Dermis blood vessel endothelial cell (primary cell): ENCODE data around the gene VSTM5. TPM values are rescaled to one million over a fixed set of nuclear protein-coding genes. Genes with fewer than 3 reads are reported as not detected.
"Not testable (repeated sequence)": the region's sequence is repeated elsewhere in the genome, so short reads cannot be mapped to it uniquely, and the experiment has no call there.

Experiments used
- DNase-seq: peaks from one replicate; pipeline ENCODE4 v3.0.0; 2010
- total RNA-seq: library from RNA; depleted of rRNA; stranded (reverse); fragments of >200 nt; gene quantifications from 2 replicates; pipeline ENCODE4 v1.2.3, GENCODE V29; 2014

Gene VSTM5, protein sequence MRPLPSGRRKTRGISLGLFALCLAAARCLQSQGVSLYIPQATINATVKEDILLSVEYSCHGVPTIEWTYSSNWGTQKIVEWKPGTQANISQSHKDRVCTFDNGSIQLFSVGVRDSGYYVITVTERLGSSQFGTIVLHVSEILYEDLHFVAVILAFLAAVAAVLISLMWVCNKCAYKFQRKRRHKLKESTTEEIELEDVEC
- total RNA-seq: 0.05 TPM in 1 of 2 replicates, not detected in the other

GRCh38 chr11:93850594-93851018 is at the start of gene VSTM5:
TSS of gene VSTM5 (minus strand) at chr11:93850618. CDS start at chr11:93850502, 116 bp downstream.
- no peak for DNase-seq

- peak; percentile 56 for DNase-seq
Observed at GRCh38 chr11:93895106-93895862, 44.9 kb upstream of the VSTM5 start.

- no peak for DNase-seq
Observed at GRCh38 chr11:93890391-93891051, 40.1 kb upstream of the VSTM5 start.

- no peak for DNase-seq
Observed at GRCh38 chr11:93887111-93887510, 36.7 kb upstream of the VSTM5 start.

DNA sequence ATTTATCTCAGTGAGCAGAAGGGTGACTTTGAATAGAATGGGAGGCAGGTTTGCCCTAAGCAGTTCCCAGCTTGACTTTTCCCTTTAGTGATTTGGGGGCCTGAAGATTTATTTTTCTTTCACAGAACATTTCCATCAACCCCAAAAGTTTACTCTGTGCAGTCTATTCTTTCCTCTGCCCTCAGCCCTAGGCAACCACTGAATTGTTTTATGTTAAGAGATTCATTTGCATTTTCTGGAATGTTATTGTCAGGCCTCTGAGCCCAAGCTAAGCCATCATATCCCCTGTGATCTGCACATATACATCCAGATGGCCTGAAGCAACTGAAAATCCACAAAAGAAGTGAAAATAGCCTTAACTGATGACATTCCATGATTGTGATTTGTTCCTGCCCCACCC is 28.7 kb upstream of the VSTM5 start:
- DNase-seq: not testable (repeated sequence)

DNA sequence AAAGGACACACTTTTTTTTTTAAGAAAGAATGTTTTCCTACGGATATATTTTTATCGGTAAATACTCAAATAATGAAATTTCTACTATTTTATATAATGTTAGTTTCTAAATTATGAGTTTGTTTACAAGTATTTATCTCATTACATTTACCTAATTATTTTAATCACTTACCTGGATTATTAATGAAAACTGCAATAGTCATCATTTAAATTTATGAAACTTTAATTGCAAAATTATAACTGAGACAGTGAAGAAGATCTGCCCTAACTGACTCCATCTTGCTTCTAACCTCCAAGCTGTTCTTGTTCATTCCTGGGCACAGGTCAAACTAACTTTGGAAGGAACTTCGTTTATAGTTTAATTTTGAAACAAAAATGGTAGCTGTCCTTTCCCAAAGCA is 25.2 kb upstream of the VSTM5 start:
- no peak for DNase-seq

DNA sequence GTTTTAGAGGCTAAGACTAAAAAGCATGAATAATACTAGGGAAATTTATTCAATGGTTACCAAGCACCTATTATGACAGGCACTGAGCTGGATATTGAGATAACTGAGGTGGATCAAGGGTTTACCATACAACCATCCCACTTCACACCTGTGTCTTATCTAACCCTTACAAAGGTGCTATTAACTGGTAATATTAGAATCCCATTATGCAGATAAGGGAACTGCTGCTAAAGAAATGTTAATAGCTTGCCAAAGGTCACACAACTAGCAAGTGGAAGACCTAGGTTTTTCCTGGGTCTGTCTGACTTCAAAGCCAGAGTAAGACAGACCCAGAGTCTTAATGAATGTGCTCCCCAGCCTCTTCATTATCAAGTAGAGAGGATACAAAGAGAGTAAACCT is 21.1 kb upstream of the VSTM5 start:
- no peak for DNase-seq

GRCh38 chr11:93870616-93871015 is 20.2 kb upstream of the VSTM5 start:
- DNase-seq: peak; percentile 31

DNA sequence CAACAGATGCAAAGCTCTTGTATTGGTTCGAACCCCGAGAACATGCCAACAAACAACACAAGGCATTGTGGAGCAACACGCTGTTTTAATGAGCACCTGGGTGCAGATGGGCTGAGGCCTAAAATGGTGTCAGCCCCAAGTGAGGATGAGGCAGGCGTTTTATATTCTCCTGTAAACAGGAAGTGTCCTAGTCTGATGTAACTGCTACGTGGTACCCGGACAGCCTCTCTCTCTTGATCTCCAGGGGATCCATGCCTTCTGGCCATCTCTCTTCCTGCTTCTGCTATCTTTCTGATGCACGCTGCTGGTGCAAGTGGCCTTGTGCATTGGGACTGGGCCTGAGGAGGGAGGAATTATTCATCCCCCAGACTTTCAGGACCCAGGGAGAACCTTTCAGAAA is 19.4 kb upstream of the VSTM5 start:
- no peak for DNase-seq

DNA sequence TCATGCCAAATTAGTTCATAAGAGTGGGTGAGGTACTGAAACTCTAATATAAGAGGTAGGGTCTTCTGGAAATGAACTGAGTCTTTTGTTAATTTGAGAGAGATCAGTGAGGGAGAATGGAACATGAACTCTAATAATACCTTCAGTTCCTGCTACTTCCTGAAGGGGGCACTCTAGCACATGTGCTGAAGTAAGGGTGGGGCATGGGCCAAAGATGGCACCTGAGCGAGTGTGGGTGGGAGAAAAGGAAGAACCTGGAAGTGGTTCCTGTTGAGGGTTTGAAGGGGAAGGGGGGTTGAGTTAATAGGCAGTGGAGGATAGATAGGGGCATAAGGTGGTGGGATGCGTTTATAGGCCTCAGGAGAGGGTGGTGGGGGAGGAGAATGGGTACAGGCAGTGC is 18.0 kb upstream of the VSTM5 start:
- DNase-seq: not testable (repeated sequence)

GRCh38 chr11:93861808-93862207 is 11.4 kb upstream of the VSTM5 start:
- DNase-seq: no peak

DNA sequence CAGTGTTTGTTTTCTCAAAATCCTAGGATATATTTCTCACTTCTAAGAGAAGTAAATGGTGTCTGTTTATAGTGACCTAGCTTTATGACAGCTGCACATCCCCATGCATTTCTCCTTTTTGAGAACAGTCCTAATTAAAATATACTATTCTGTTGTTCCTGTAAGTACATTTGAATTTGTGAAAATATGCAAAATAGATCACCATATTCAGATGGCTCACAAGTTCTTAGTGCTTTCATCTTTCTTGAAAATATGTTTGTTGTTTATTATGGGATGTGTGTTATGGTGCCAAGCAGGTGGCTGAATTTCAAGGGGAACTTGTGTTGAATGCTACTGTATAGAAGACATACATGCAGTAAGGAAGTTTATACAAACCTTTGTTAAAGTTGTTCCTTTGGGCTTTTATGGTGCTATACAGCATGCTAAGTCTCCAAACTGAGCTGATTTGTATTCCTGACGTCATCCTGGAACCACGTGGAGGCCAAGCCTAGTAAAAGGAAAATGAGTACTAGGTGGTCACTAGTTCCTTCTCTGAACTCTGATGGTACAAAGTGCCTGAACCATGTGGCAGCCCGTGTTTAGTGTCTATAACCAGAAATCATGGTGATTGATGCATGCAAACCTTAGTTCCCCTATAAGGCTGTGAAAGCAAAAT is 7.8 kb upstream of the VSTM5 start:
- DNase-seq: no peak

GRCh38 chr11:93857413-93858120 is 7.1 kb upstream of the VSTM5 start:
- peak; percentile 20 for DNase-seq

- DNase-seq: no peak
Observed at GRCh38 chr11:93852242-93852641, 1.8 kb upstream of the VSTM5 start.

DNA sequence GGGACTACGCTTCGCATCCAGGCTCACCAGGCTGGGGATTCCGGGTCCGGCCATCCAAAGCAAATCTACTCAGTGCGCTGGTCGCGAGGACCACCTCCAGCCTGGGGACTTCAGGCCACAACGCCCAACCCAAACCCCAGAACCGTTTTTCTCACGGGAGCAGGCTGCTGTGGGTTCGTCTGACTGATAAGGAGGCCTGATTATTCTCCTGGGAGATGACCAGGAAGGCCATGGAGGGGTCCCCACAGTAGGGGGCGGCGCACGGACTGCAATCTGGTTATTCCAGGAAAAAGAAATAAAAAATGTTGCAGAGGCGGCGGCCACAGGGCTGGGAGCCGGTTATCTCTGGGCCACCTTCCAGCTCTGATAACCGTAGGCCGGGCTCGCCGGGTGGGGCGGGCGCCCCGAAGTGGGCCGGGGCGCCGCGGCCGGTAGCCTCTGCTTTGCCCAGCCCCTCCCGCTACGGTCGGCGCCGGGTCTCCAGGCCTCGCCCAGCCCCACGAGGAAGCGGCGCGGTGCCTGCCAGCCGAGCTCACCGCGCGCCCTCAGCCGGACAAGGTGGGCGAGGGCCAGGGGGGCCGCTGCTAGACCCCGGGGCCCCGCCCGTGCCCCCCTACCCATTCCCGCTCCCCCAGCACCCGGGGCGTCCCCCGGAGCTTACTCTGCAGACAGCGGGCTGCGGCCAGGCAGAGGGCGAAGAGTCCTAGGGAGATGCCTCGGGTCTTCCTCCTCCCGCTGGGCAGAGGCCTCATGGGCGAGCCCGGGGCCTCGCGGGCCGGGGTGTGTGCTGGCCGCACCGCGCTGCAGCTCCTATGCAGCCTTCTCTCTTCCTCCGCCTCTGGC is 446 bp downstream of the VSTM5 start:
- peak; percentile 17 for DNase-seq

GRCh38 chr11:93849201-93849600 is 1.2 kb downstream of the VSTM5 start:
- no peak for DNase-seq

DNA sequence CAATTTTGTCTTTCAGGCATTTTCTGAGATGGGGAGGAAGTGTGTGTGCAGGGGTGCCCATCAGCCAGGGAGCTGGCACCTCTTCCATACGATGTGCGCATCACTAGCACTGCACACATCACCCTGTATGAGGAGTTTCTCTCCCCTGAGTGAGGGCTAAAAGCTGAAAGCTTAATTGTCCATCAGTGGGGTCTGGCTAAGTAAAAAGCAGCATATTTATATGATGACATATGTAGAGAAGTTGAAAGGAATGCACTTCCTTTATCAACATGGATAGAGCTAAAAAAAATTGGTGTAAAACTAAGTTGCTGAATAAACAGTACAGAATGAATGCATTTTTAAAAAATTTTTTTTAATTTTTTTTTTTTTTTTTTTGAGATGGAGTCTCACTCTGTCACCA is 4.0 kb downstream of the VSTM5 start:
- DNase-seq: no peak

GRCh38 chr11:93845181-93846092 is 5.0 kb downstream of the VSTM5 start:
- DNase-seq: no peak

DNA sequence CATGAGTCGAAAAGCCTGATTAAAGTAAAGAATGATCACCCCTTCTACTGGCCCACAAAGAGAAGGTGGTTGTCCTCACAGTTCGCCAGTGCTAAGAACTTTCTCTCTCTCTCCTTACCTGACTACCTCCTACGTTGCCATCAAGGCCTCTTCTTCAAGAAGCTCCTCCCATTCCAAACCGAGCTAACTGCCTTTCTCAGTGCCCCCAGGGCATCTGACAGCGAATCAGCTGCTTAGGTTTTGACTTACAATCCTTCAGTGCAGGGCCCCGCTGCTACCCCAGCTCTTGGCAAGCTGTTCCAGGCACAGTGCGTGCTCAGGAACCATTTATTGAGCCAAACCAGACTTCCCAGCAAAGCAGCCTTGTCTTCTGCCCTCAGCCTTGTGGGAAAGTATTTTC is 5.8 kb downstream of the VSTM5 start:
- no peak for DNase-seq

- no peak for DNase-seq
Observed at GRCh38 chr11:93843906-93844305, 6.5 kb downstream of the VSTM5 start.

DNA sequence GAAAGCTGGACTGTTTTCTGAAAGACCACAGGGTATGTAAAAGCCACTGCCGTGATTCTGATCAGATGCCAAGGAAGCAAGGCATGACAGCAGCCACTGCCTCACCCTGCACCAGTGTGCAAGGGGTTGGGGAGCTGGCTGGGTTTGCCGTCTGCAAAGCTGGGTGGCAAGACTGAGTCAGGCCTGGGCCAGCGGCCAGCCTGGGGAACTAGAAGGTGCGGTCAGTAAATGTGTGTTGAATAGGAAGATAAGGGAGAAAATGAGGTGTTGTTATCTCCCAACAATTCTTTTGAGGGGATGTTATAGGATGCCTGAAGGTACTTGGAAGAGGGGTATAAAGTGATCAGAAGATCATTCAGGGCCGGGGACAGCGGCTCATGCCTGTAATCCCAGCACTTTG is 8.0 kb downstream of the VSTM5 start:
- DNase-seq: peak; percentile 7
